Smooth muscle cell of the coronary artery (primary cell): ENCODE data around the gene GIMAP8. TPM values are rescaled to one million over a fixed set of nuclear protein-coding genes. Genes with fewer than 3 reads are reported as not detected.

ENCODE experiments used
- total RNA-seq: library from RNA; depleted of rRNA; stranded (reverse); fragments of >200 nt; gene quantifications from 2 replicates; pipeline ENCODE4 v1.2.3, GENCODE V29; 2014; ENCODE audit warnings: low replicate concordance

The GIMAP8 gene
- under 0.01 and 0.12 TPM in 2 replicates for total RNA-seq

DNA sequence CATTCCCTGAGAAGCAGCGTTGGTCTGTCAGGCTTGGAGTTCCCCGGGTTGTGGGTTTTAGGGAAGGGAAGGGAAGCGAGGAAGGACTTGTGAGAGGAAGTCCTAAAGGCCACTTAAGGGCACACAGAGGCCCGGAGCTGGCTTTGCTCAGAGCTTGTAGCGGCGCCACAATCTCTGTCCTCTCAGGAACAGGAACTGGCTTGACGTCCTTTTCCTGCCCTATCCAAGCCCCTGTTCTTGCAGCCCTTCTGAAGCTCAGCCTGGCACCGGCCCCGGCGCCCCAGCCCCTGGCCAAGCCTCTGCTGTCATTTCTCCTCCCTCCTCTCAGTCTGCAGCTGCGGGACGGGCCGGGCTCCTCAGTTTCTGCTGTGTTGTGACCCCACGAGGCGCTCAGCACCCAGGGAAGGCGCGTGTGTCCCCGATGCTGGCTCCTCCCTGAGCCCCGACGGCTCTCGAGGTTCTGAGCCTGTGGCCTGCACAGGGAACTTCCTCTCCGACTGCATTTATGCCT is at the start of gene GIMAP8:
GIMAP8 (plus strand) TSS at position 140 of the 511 bp plus-strand sequence. CDS start 16,069 bp downstream, outside the sequence.

DNA sequence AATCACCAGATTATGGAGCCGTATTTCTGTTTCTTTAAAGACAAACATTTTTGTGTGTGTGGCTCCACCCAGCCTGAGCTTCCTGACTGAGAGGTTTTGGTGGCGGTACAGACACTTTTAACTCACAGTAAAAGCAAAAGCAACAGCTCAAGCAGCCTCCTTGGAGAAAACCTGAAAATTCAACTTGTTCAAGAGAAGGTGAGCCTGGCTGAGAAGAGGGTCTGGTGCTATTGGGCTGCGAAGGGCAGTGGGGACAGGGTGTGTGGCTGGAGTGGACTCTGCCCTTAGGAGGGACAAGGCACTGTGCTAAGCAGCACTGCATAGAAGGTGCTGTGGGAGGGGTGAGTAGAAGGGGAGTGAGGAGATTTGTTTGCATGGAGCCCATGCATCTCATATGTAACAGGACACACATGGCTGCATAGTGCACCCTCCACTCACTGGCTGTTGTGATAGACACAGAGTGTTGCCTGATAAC is 64.4 kb downstream of the GIMAP8 start, which contains the start of gene GIMAP7:
GIMAP7 (plus strand) TSS at position 125 of the 475 bp plus-strand sequence. CDS start 5,103 bp downstream, outside the sequence.

Other genes starting within 250 kb of the GIMAP8 start
- gene LRRC61, start 127.3 kb upstream of the GIMAP8 start, total RNA-seq = 0.08 TPM in 1 of 2 replicates, not detected in the other
- 0.12 and 0.15 TPM in 2 replicates for gene ACTR3C, start 127.1 kb upstream of the GIMAP8 start, total RNA-seq
- 1.2 and 15.2 TPM in 2 replicates for gene RARRES2, start 109.0 kb upstream of the GIMAP8 start, total RNA-seq
- 10.4 and 37.5 TPM in 2 replicates for gene REPIN1, start 81.8 kb upstream of the GIMAP8 start, total RNA-seq
- gene ZNF775, start 71.3 kb upstream of the GIMAP8 start, total RNA-seq = 5.3 and 8.2 TPM in 2 replicates
- 0.12 TPM in 1 of 2 replicates, not detected in the other for gene GIMAP7, start 64.2 kb downstream of the GIMAP8 start, total RNA-seq
- gene GIMAP4, start 116.8 kb downstream of the GIMAP8 start, total RNA-seq = 0.35 TPM in 1 of 2 replicates, not detected in the other
- gene GIMAP6, start 181.8 kb downstream of the GIMAP8 start, total RNA-seq = 0.35 TPM in 1 of 2 replicates, not detected in the other
- 0.60 and 4.7 TPM in 2 replicates for gene GIMAP2, start 235.1 kb downstream of the GIMAP8 start, total RNA-seq